NCI-H2227 treated with DMSO at 0.1 percent for 48 hours (cell line): ENCODE results near the gene SHOX.
"Not testable (repeated sequence)": the region's sequence is repeated elsewhere in the genome, so short reads cannot be mapped to it uniquely, and the experiment has no call there.

ENCODE experiments used
- DNase-seq: peaks from one replicate; lab custom pipeline; 2025; lab: John Stamatoyannopoulos, UW

The SHOX gene

GRCh38 chrX:637660-638481, 7.3 kb downstream of the SHOX start:
- no peak for DNase-seq

- no peak for DNase-seq
Observed at GRCh38 chrX:638482-639131, 8.0 kb downstream of the SHOX start.

- DNase-seq = no peak
Observed at GRCh38 chrX:639151-639550, 8.6 kb downstream of the SHOX start.

GRCh38 chrX:640641-641040, 10.1 kb downstream of the SHOX start:
- DNase-seq = no peak

GRCh38 chrX:641671-642435, 11.3 kb downstream of the SHOX start:
- no peak for DNase-seq

- DNase-seq = no peak
Observed at GRCh38 chrX:642436-643240, 12.0 kb downstream of the SHOX start.

- DNase-seq = no peak
Observed at GRCh38 chrX:643241-643595, 12.6 kb downstream of the SHOX start.

- DNase-seq = no peak
Observed at GRCh38 chrX:643911-644303, 13.3 kb downstream of the SHOX start.

GRCh38 chrX:644304-645281, 14.0 kb downstream of the SHOX start:
- no peak for DNase-seq

GRCh38 chrX:646228-646495, 15.6 kb downstream of the SHOX start:
- DNase-seq = no peak

GRCh38 chrX:646796-647195, 16.2 kb downstream of the SHOX start:
- no peak for DNase-seq

GRCh38 chrX:649166-649565, 18.6 kb downstream of the SHOX start:
- no peak for DNase-seq

- no peak for DNase-seq
Observed at GRCh38 chrX:650324-650723, 19.7 kb downstream of the SHOX start.

GRCh38 chrX:650811-651210, 20.2 kb downstream of the SHOX start:
- DNase-seq = no peak

- DNase-seq = not testable (repeated sequence)
Observed at GRCh38 chrX:651922-652321, 21.3 kb downstream of the SHOX start.

- no peak for DNase-seq
Observed at GRCh38 chrX:652341-652741, 21.8 kb downstream of the SHOX start.

GRCh38 chrX:653306-653705, 22.7 kb downstream of the SHOX start:
- DNase-seq = no peak

GRCh38 chrX:661154-661553, 30.6 kb downstream of the SHOX start:
- DNase-seq = no peak

GRCh38 chrX:662126-662525, 31.5 kb downstream of the SHOX start:
- DNase-seq = no peak

- DNase-seq = no peak
Observed at GRCh38 chrX:663841-664240, 33.2 kb downstream of the SHOX start.
